Hepatocyte (in vitro differentiated cells): ENCODE data around the gene SUGCT.

ENCODE experiments used
- EZH2 ChIP-seq: fragments of 200-600 bp; sonication (generic); IDR thresholded peaks from 2 replicates; pipeline ENCODE4 v1.6.1; 2016; ENCODE audit warnings: antibody characterized with exemption, mild to moderate bottlenecking, borderline replicate concordance
- EZH2phosphoT487 ChIP-seq: fragments of 200-600 bp; sonication (generic); IDR thresholded peaks from one replicate; pipeline ENCODE4 v1.6.1; 2018; ENCODE audit warnings: antibody characterized with exemption, mild to moderate bottlenecking, low read depth, moderate library complexity; ENCODE audit not compliant: unreplicated experiment, severe bottlenecking
- TF ChIP-seq, protein P1 (sequence below): fragments of 200-600 bp; sonication (generic); IDR thresholded peaks from 2 replicates; pipeline ENCODE4 v1.5.1; 2016; ENCODE audit warnings: antibody characterized with exemption, mild to moderate bottlenecking; ENCODE audit not compliant: poor library complexity

DNA sequence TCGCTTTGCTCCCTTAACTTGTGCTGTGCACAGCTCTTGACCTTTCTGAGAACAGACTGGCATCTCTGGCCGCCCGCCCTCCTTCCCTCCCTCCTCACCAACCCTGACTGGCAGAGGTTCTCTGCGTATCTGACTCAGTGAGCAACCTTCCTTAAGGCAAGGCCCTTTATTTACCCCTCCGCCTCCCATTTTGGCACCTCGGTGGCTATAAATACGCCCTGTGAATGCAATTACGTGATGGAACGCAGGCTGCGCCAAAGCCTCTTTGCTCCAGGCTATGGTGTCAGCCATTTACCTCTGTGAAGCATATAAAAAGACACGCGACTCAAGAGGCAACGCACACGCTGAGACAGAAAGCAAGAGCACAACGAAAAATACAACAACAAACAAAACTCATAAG is 764.3 kb downstream of the SUGCT start:
- TF ChIP-seq, protein P1, sequence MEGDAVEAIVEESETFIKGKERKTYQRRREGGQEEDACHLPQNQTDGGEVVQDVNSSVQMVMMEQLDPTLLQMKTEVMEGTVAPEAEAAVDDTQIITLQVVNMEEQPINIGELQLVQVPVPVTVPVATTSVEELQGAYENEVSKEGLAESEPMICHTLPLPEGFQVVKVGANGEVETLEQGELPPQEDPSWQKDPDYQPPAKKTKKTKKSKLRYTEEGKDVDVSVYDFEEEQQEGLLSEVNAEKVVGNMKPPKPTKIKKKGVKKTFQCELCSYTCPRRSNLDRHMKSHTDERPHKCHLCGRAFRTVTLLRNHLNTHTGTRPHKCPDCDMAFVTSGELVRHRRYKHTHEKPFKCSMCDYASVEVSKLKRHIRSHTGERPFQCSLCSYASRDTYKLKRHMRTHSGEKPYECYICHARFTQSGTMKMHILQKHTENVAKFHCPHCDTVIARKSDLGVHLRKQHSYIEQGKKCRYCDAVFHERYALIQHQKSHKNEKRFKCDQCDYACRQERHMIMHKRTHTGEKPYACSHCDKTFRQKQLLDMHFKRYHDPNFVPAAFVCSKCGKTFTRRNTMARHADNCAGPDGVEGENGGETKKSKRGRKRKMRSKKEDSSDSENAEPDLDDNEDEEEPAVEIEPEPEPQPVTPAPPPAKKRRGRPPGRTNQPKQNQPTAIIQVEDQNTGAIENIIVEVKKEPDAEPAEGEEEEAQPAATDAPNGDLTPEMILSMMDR = no peak
- TF ChIP-seq EZH2 = no peak
- no peak for TF ChIP-seq EZH2phosphoT487
